ENCODE measurements around the gene YWHAG. TPM values are rescaled to one million over a fixed set of nuclear protein-coding genes. Genes with fewer than 3 reads are reported as not detected.

The YWHAG gene
- total and polyA plus RNA-seq, 9 of the 15 experiments (the other 6 are each of a cell fraction or from before 2014, with no cell fraction given), result 30.4 to 246 (median 94.5) TPM

GRCh38 chr7:76314042-76314721 lies 44.6 kb downstream of the YWHAG start (continued):
- TF ChIP-seq ETS1 (conservative IDR thresholded peaks at IDR 0.05; ENCODE audit: control insufficient read depth, low read depth, low read length) (no peak), RBFOX2 (IDR thresholded peaks at IDR 0.05; ENCODE audit: low read depth, low read length) (no peak), BRF1 (IDR thresholded peaks at IDR 0.05; ENCODE audit: borderline replicate concordance, extremely low read depth, insufficient read length) (no peak), ZNF408 (CRISPR knock-in tag; IDR thresholded peaks at IDR 0.05; ENCODE audit: low read depth) (no peak), ZNF518B (CRISPR knock-in tag; IDR thresholded peaks at IDR 0.05) (no peak), ARID3B (CRISPR knock-in tag; IDR thresholded peaks at IDR 0.05; ENCODE audit: borderline replicate concordance) (no peak), TAF15 (IDR thresholded peaks at IDR 0.05; ENCODE audit: low read depth, low read length) (no peak), KLF13 (tag; IDR thresholded peaks at IDR 0.05; ENCODE audit: borderline replicate concordance, low read depth) (peak; percentile 78; the same call in 1 of the 2 replicates), DEAF1 (CRISPR knock-in tag; IDR thresholded peaks at IDR 0.05) (peak; percentile 100), ZHX1 (conservative IDR thresholded peaks at IDR 0.05; ENCODE audit: low read length) (peak; percentile 75; the same call in 1 of the 2 replicates), HES1 (IDR thresholded peaks at IDR 0.05; ENCODE audit: low read depth) (no peak), SRSF3 (IDR thresholded peaks at IDR 0.05; ENCODE audit: insufficient read depth, low read length) (no peak), ZC3H4 (CRISPR knock-in tag; IDR thresholded peaks at IDR 0.05; ENCODE audit: borderline replicate concordance) (no peak), ZNF764 (CRISPR knock-in tag; IDR thresholded peaks at IDR 0.05; ENCODE audit: low read depth) (no peak), TRIM28 (IDR thresholded peaks at IDR 0.05) (no peak)
